ENCODE results near the gene PRR18. TPM values are rescaled to one million over a fixed set of nuclear protein-coding genes. Genes with fewer than 3 reads are reported as not detected.
A peak's percentile ranks its signal among the peaks of the same experiment; 100 is the strongest.

PRR18 gene
- total RNA-seq, 1 experiment from 2014 or later: not detected

GRCh38 chr6:166352923-166353322 is 44.7 kb upstream of the PRR18 start:
- Histone ChIP-seq H3K27me3 (ENCODE audit: low read length) (no peaks in the 10 kb centered on the region), H3K4me1 (ENCODE audit: insufficient read depth, low read length) (0 out of 2 replicates have a peak, but pooled peaks cover 6% of the 10 kb centered on the region), H3K4me3 (ENCODE audit: low read length) (no peak overlapping the region), H4K20me1 (ENCODE audit: low read length) (no peaks in the 10 kb centered on the region), H3K9me2 (replicated peaks; ENCODE audit: low read length) (no peaks in the 10 kb centered on the region), H3K36me3 (ENCODE audit: low read depth, low read length) (no peaks in the 10 kb centered on the region), H2AFZ (ENCODE audit: low read length) (no peak overlapping the region), H3K9me3 (ENCODE audit: low read length) (no peaks in the 10 kb centered on the region), H3F3A (ENCODE audit: low read length, unreplicated experiment) (no peaks in the 10 kb centered on the region), H3K27ac (ENCODE audit: low read length) (no peak overlapping the region), H3K4me2 (ENCODE audit: low read length) (no peak overlapping the region), H3K9ac (ENCODE audit: low read length) (no peak overlapping the region), H3K79me2 (ENCODE audit: low read length) (no peaks in the 10 kb centered on the region)
- ChIA-PET POLR2A (ENCODE audit: unreplicated experiment) (no interaction called here), CTCF (no interaction called here)
- no TSS peak for BruUV-seq (replicated peaks)
- DNase-seq: no peak
- TF ChIP-seq EZH2phosphoT487 (IDR thresholded peaks at IDR 0.05; ENCODE audit: borderline replicate concordance, low read length) (no peak), CTCF (conservative IDR thresholded peaks at IDR 0.05; ENCODE audit: low read depth, low read length) (no peak), EZH2 (IDR thresholded peaks at IDR 0.05; ENCODE audit: low read length, unreplicated experiment) (no peak)
- intact Hi-C loops (cut with micrococcal nuclease): no loop called here
- ATAC-seq: no peak

DNA sequence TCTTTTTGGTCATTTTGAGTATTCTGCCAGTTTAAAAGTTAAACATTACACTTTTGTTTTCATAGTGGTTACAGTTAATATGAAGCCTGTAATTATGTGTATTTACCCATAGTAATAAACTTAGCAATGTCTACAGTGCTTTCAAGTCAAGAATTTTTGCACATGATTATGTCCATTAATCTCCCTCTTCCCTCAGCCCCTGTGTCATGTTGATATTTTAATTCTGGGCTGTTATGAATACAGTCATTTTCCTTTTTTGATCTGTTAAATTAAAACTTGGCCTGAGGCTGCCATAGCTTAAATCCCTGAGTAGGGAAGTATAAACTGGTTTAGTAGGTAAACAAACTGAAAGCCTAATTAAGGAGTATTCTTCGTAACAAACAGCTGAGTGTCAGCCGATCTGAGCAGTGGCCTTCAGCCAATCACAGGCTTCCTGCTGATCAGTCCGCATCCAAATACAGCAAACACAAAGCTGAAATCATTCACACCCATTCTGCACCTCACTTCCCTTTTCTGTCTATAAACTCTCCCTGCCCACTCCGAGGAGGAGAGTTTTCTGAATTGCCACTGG is 43.6 kb upstream of the PRR18 start:
- Histone ChIP-seq H3K9ac (ENCODE audit: low read length) (no peak overlapping the region), H3K4me3 (ENCODE audit: low read length) (no peak overlapping the region), H4K20me1 (ENCODE audit: low read length) (no peaks in the 10 kb centered on the region), H3K27ac (ENCODE audit: low read length) (no peak overlapping the region), H3K9me2 (replicated peaks; ENCODE audit: low read length) (no peaks in the 10 kb centered on the region), H3K4me1 (ENCODE audit: insufficient read depth, low read length) (0 out of 2 replicates have a peak, but pooled peaks cover 6% of the 10 kb centered on the region), H3F3A (ENCODE audit: low read length, unreplicated experiment) (no peaks in the 10 kb centered on the region), H3K36me3 (ENCODE audit: low read depth, low read length) (no peaks in the 10 kb centered on the region), H3K4me2 (ENCODE audit: low read length) (peak overlapping the region; percentile 49; the same call in 1 of the 2 replicates), H3K9me3 (ENCODE audit: low read length) (no peaks in the 10 kb centered on the region), H2AFZ (ENCODE audit: low read length) (peak overlapping the region; percentile 29; the same call in 1 of the 2 replicates), H3K79me2 (ENCODE audit: low read length) (no peaks in the 10 kb centered on the region), H3K27me3 (ENCODE audit: low read length) (no peaks in the 10 kb centered on the region)
- BruUV-seq (replicated peaks): no TSS peak
- intact Hi-C loops (cut with micrococcal nuclease): no loop called here
- POLR2A ChIA-PET (ENCODE audit: unreplicated experiment): no interaction called here
- DNase-seq (peak; percentile 14), ATAC-seq (peak; percentile 78)
- TF ChIP-seq EZH2phosphoT487 (IDR thresholded peaks at IDR 0.05; ENCODE audit: borderline replicate concordance, low read length) (no peak), EZH2 (IDR thresholded peaks at IDR 0.05; ENCODE audit: low read length, unreplicated experiment) (no peak), CTCF (conservative IDR thresholded peaks at IDR 0.05; ENCODE audit: low read depth, low read length) (no peak)
- CTCF ChIA-PET: no interaction called here

- H4K20me1 ChIP-seq (ENCODE audit: low read length): no peaks in the 10 kb centered on the region
- no peaks in the 10 kb centered on the region for H3K9me2 ChIP-seq (replicated peaks; ENCODE audit: low read length)
- H3K4me3 ChIP-seq (ENCODE audit: low read length): no peak overlapping the region
- no peak for TF ChIP-seq EZH2 (IDR thresholded peaks at IDR 0.05; ENCODE audit: low read length, unreplicated experiment)
- no peak for TF ChIP-seq CTCF (conservative IDR thresholded peaks at IDR 0.05; ENCODE audit: low read depth, low read length)
- TF ChIP-seq EZH2phosphoT487 (IDR thresholded peaks at IDR 0.05; ENCODE audit: borderline replicate concordance, low read length): no peak
- no TSS peak for BruUV-seq (replicated peaks)
- no peak for DNase-seq
- H3K4me1 ChIP-seq (ENCODE audit: insufficient read depth, low read length): 0 out of 2 replicates have a peak, but pooled peaks cover 6% of the 10 kb centered on the region
- POLR2A ChIA-PET (ENCODE audit: unreplicated experiment): no interaction called here
- H2AFZ ChIP-seq (ENCODE audit: low read length): no peak overlapping the region
- no peaks in the 10 kb centered on the region for H3K79me2 ChIP-seq (ENCODE audit: low read length)
- intact Hi-C loops (cut with micrococcal nuclease): no loop called here
- no peaks in the 10 kb centered on the region for H3K9me3 ChIP-seq (ENCODE audit: low read length)
- H3K4me2 ChIP-seq (ENCODE audit: low read length): no peak overlapping the region
- CTCF ChIA-PET: no interaction called here
- no peaks in the 10 kb centered on the region for H3K27me3 ChIP-seq (ENCODE audit: low read length)
- no peaks in the 10 kb centered on the region for H3K36me3 ChIP-seq (ENCODE audit: low read depth, low read length)
- no peak overlapping the region for H3K9ac ChIP-seq (ENCODE audit: low read length)
- no peaks in the 10 kb centered on the region for H3F3A ChIP-seq (ENCODE audit: low read length, unreplicated experiment)
- H3K27ac ChIP-seq (ENCODE audit: low read length): no peak overlapping the region
- no peak for ATAC-seq
Observed at GRCh38 chr6:166348305-166348949, 40.2 kb upstream of the PRR18 start.

All from PC-3 (cell line).